NCI-H187 treated with DMSO at 0.1 percent for 48 hours (cell line): Measurements from ENCODE around the gene ACTN4.
A peak's percentile ranks its signal among the peaks of the same experiment; 100 is the strongest.
"Not testable (repeated sequence)": the region's sequence is repeated elsewhere in the genome, so short reads cannot be mapped to it uniquely, and the experiment has no call there.

ENCODE experiments used
- DNase-seq: peaks from one replicate; lab custom pipeline; 2025; lab: John Stamatoyannopoulos, UW

Gene ACTN4

GRCh38 chr19:38647368-38647965 is at the start of gene ACTN4:
Gene ACTN4 (plus strand): TSS chr19:38647649. CDS start chr19:38647746, 97 bp downstream.
- DNase-seq = peak; percentile 65

- DNase-seq = no peak
Observed at GRCh38 chr19:38599722-38600121, 47.7 kb upstream of the ACTN4 start.

- not testable (repeated sequence) for DNase-seq
Observed at GRCh38 chr19:38602856-38603255, 44.6 kb upstream of the ACTN4 start.

- no peak for DNase-seq
Observed at GRCh38 chr19:38606131-38606530, 41.3 kb upstream of the ACTN4 start.

- DNase-seq = no peak
Observed at GRCh38 chr19:38614289-38614688, 33.2 kb upstream of the ACTN4 start.

GRCh38 chr19:38615007-38615581 is 32.4 kb upstream of the ACTN4 start:
- DNase-seq = no peak

GRCh38 chr19:38616265-38616664 is 31.2 kb upstream of the ACTN4 start:
- DNase-seq = no peak

GRCh38 chr19:38617283-38617763 is 30.1 kb upstream of the ACTN4 start:
- no peak for DNase-seq

- no peak for DNase-seq
Observed at GRCh38 chr19:38617764-38618589, 29.5 kb upstream of the ACTN4 start, which contains the start of gene MAP4K1. Gene MAP4K1 (minus strand): TSS chr19:38617953. CDS start chr19:38617895, 58 bp downstream.

GRCh38 chr19:38618590-38619360 is 28.7 kb upstream of the ACTN4 start, which contains the start of gene EIF3K:
Gene EIF3K (plus strand): TSS chr19:38619188. CDS start chr19:38619269, 81 bp downstream.
- peak; percentile 92 for DNase-seq

- no peak for DNase-seq
Observed at GRCh38 chr19:38619361-38620174, 27.9 kb upstream of the ACTN4 start.

- DNase-seq = no peak
Observed at GRCh38 chr19:38624822-38625221, 22.6 kb upstream of the ACTN4 start.

GRCh38 chr19:38626401-38626800 is 21.0 kb upstream of the ACTN4 start:
- DNase-seq = no peak

- DNase-seq = no peak
Observed at GRCh38 chr19:38629568-38629967, 17.9 kb upstream of the ACTN4 start.

- not testable (repeated sequence) for DNase-seq
Observed at GRCh38 chr19:38631301-38631700, 16.1 kb upstream of the ACTN4 start.

GRCh38 chr19:38631811-38632475 is 15.5 kb upstream of the ACTN4 start:
- not testable (repeated sequence) for DNase-seq

- no peak for DNase-seq
Observed at GRCh38 chr19:38632476-38633213, 14.8 kb upstream of the ACTN4 start.

- DNase-seq = no peak
Observed at GRCh38 chr19:38634757-38635482, 12.5 kb upstream of the ACTN4 start.
